ENCODE data around the gene COPZ1.

GRCh38 chr12:54376596-54376995, 51.7 kb downstream of the COPZ1 start:
- TF ChIP-seq POLR2AphosphoS5 (IDR thresholded peaks at IDR 0.05), result no peak
- no peak for TF ChIP-seq POLR2A (IDR thresholded peaks at IDR 0.05)
- no peak for TF ChIP-seq CTCF (IDR thresholded peaks at IDR 0.05)

Data from breast epithelium (tissue), 3 donors.